Mucosa of descending colon (tissue), 3 donors: ENCODE data around the gene ZBED4. TPM values are rescaled to one million over a fixed set of nuclear protein-coding genes. Genes with fewer than 3 reads are reported as not detected.
A peak's percentile ranks its signal among the peaks of the same experiment; 100 is the strongest.

Experiments used
- ATAC-seq: fragments of 200-7000 bp; cut with Tn5 transposase; one replicate; pipeline ENCODE4 v1.9.1; 2020; ENCODE audit warnings: mild to moderate bottlenecking, moderate library complexity
- DNase-seq, 3 donors: peaks; one replicate each; pipeline ENCODE4 v3.0.0-alpha.2; 2020
- H3K36me3 ChIP-seq: fragments of 200-600 bp; one replicate; pipeline ENCODE4 v1.8.0; 2021; ENCODE audit warnings: low read depth, mild to moderate bottlenecking
- H3K4me1 ChIP-seq: fragments of 200-600 bp; one replicate; pipeline ENCODE4 v1.8.0; 2021; ENCODE audit warnings: low read depth, mild to moderate bottlenecking
- H3K4me3 ChIP-seq: fragments of 200-600 bp; one replicate; pipeline ENCODE4 v1.8.0; 2021; ENCODE audit warnings: mild to moderate bottlenecking
- H3K9me3 ChIP-seq: fragments of 200-600 bp; one replicate; pipeline ENCODE4 v1.8.0; 2021; ENCODE audit warnings: mild to moderate bottlenecking
- intact Hi-C, 2 donors: fragments of 100-400 bp; cut with DNase I in 1 of 2; cut with micrococcal nuclease in 1 of 2; formaldehyde crosslinking; loops; one replicate each; pipeline versions ENCODE4 v1.11.0 to v1.11.1; 2022; cut with DNase I, micrococcal nuclease
- total RNA-seq, 3 donors: library from RNA; stranded (reverse); fragmentation: NEBNext Ultra II Directional in 2 of 3; extraction: Animal tissue kit (Norgen Biotek cat#: 25700) in 2 of 3; gene quantifications; one replicate each; pipeline versions ENCODE4 v1.2.1 to v1.2.4, GENCODE V29; 2021 to 2023
- TF ChIP-seq, protein P1 (sequence below): fragments of 200-600 bp; IDR thresholded peaks from one replicate; pipeline ENCODE4 v1.8.0; 2022; ENCODE audit warnings: antibody characterized with exemption, mild to moderate bottlenecking
- donor health status: DM: no; HTN: no; CAD: no; lungs with moderate emphysema.
- donor health status: DM: no; HTN: no; CAD: no.
- donor health status: DM: no; HTN: yes; CAD: no.

Gene ZBED4
- total RNA-seq, 3 donors from 2014 or later = 13.7 to 18.2 (median 18.1) TPM

DNA sequence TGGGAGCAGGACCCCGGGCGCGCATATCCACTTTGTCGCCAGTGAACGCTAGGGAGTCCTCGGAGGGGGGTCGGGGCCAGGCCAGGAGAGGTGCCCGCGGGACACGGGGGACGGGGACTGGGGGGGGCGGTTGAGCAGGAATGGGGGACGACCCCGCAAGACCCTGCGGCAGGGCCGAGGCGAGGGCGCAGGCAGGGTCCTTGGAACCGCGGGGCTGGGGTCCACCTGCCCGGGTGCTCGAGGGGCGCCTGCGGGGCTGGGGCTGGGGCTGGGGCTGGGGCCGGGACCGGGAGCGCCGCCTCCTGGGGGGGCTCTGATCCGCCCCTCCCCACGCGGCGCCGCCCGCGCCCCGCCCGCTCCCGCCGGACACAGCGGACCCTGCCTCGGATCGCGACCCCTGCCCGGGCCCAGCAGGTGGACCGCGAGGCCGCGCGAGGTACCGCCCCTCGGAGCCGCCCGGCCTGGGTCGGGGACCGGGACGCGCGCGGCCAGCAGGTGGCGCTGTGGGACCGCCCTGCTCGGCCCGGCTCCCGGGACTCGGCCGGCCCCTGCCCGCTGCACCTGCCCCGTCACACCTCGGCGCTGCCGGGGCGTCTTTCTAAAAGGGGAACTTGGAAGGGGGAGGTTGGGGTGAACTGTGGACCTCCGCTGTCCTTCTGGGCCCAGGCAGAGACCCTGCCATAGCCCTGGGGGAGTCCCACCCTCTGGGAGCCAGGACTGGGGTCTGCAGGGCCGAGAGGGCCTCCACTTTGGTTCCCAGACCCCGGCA is 75.8 kb downstream of the ZBED4 start:
- H3K4me3 ChIP-seq = no peak overlapping the region
- intact Hi-C loops = loop anchor here in 1 of 2 donors (5.0 to 10.0 kb wide), 2 partner anchors 103 to 155 kb away; no protein-coding TSS in a partner anchor
- TF ChIP-seq, protein P1, sequence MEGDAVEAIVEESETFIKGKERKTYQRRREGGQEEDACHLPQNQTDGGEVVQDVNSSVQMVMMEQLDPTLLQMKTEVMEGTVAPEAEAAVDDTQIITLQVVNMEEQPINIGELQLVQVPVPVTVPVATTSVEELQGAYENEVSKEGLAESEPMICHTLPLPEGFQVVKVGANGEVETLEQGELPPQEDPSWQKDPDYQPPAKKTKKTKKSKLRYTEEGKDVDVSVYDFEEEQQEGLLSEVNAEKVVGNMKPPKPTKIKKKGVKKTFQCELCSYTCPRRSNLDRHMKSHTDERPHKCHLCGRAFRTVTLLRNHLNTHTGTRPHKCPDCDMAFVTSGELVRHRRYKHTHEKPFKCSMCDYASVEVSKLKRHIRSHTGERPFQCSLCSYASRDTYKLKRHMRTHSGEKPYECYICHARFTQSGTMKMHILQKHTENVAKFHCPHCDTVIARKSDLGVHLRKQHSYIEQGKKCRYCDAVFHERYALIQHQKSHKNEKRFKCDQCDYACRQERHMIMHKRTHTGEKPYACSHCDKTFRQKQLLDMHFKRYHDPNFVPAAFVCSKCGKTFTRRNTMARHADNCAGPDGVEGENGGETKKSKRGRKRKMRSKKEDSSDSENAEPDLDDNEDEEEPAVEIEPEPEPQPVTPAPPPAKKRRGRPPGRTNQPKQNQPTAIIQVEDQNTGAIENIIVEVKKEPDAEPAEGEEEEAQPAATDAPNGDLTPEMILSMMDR = peak; percentile 90

DNA sequence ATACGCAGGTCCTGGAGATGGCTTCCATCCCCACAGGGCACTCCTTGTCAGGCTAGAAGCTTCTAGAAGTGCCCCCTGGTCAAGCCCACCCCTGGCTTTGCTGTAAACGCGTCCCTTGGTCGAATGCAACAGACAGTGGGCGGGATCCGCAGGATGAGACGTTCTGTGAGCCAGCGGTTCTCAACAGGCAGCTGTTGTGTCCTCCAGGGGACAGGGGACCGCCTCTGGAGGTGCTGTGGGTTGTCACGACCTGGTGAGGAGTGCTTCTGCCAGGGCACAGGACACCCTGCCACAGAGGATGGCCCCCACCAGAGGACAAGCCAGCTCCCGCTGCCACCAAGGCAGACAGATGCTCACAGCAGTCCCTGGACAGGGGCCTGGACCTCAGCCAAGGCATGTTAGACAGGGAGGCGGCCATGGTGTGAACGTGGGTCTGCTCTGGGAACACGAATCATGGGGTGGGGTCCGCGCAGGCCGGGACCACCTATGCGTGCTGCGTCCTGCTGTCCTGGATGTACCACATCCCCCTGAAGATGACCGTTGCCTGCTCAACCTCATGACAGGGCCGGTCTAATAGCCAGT is 76.4 kb downstream of the ZBED4 start:
- TF ChIP-seq, protein P1 = no peak
- Histone ChIP-seq H3K9me3 (no peaks in the 10 kb centered on the region), H3K36me3 (no peaks in the 10 kb centered on the region), H3K4me3 (no peak overlapping the region), H3K4me1 (peaks cover 35% of the 10 kb centered on the region)
- ATAC-seq (no peak), DNase-seq (peak in 2 of 3 donors; percentile 42 to 79)
- intact Hi-C loops = loop anchor here (2.0 to 10.0 kb wide), 3 partner anchors 101 to 155 kb away; no protein-coding TSS in a partner anchor

More for the DNA sequence above, 75.8 kb downstream of the ZBED4 start:
- H3K4me1 ChIP-seq = peaks cover 28% of the 10 kb centered on the region
- H3K36me3 ChIP-seq = no peaks in the 10 kb centered on the region
- peak; percentile 71 to 82 (median 82) for DNase-seq
- no peaks in the 10 kb centered on the region for H3K9me3 ChIP-seq
- ATAC-seq = peak; percentile 77

DNA sequence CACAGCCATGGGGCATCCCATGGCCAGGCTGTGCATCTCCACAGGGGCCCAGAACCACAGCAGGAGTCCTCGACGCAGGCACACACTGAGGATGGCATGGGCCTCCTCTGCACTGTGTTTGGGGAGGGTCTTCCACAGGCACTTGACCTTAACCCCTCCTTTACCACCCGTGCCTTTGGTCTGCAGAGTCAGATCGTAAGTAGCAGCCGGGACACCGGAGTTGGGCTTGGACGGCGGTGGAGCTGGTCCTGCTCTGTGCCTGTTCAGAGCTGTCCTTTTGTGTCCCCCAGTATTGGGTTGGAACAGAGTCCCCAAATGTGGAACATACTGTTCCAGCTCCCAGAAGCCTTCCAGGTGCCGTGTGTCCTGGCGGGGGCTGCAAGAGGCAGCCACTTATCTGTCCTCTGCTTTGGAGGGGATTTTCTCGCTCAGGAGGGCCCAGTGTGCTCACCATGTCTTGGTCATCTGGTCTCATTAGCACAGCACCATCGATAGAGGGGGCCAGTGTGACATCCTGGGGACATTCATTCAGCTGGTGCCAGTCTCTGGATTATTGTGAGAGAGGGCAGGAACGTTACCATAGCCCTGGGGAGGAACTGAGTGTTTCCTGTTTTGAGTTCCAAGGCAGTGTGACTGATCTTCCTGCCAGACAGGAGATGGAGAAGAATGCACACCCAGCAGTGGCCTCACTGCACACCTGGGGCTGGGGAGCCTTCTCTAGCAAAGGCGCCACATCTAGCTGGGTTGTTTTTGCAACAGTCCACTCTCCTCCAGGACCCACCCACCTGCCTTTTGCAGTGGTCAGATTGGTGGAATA is 77.2 kb downstream of the ZBED4 start:
- Histone ChIP-seq H3K36me3 (no peaks in the 10 kb centered on the region), H3K4me1 (peaks cover 35% of the 10 kb centered on the region), H3K9me3 (no peaks in the 10 kb centered on the region), H3K4me3 (no peak overlapping the region)
- DNase-seq (peak in 2 of 3 donors; percentile 74 to 89), ATAC-seq (peak; percentile 65)
- TF ChIP-seq, protein P1 = peak; percentile 27
- intact Hi-C loops = loop anchor here in 1 of 2 donors (2.0 kb wide), 1 partner anchor 100 kb away; no protein-coding TSS in a partner anchor

DNA sequence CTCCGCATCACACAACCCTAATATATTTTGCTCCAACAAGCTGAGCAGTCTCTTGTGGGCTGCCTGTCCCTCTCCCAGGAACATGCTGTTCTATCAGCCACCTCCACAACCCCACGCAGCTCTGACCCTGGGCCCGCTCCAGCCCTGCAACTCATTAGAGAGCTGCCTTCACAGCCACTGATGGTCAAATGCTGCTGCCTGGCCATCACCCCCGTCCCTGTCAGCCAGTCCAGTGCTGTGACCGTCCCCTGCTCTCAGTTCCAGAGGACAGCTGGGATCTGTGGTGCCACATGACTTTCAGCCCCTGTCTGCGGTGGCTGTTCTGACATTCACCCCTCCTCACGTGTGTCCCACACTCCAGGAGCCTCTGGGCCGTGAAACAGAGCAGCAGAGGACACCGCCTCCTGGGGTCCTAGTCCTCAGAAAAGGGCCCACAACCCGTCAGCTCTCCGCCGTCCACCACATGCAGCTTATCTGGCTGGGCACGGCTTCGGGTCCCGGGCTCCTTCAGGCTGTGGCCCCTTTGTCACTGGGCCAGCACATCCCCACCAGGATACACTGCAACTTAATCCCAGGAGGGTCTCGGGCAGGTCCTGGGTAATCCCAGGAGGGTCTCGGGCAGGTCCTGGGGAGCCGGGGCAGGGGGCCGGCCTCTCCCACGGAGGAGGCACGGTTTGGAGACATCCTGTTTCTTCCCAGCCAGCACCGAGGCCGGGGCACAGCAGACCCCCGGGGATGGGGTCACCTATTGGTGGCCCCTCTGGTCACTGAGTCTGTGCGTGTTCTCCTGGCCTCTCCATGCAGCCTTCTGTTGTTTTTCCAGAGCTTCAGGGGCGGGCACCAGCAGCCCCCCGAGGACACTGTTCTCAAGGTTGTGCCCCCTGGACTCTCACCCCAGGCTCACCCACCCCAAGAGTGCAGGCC is 79.9 kb downstream of the ZBED4 start:
- ATAC-seq (no peak), DNase-seq (peak; percentile 34 to 68 (median 49))
- intact Hi-C loops = no loop called here
- no peaks in the 10 kb centered on the region for H3K36me3 ChIP-seq
- TF ChIP-seq, protein P1 = no peak
- H3K9me3 ChIP-seq = no peaks in the 10 kb centered on the region
- no peak overlapping the region for H3K4me3 ChIP-seq
- peaks cover 45% of the 10 kb centered on the region for H3K4me1 ChIP-seq
